ENCODE results near the gene HECTD1.
"Not testable (repeated sequence)": the region's sequence is repeated elsewhere in the genome, so short reads cannot be mapped to it uniquely, and the experiment has no call there.

Gene HECTD1

GRCh38 chr14:31138301-31138700 is 69.3 kb downstream of the HECTD1 start:
- no peak for DNase-seq

- no peak for DNase-seq
Observed at GRCh38 chr14:31137214-31137889, 70.2 kb downstream of the HECTD1 start.

DNA sequence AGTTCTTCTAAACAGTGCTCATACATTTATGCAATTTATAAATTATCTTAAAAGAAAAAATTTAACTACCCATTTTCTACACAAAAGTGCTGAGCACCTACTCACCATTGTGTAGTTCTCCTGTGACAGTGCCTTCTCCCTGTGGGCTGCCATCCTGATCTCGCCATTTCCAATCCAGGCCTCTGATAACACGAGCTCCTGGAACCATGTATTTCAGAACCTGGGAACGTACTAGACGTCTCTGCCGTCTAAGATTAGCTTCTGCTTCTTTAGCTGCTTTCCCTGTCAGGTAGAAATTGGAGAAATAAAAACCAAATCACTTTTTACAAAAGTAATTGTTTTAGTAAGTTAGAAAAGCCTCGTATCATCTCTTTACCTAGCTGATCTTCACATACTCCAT is 74.5 kb downstream of the HECTD1 start:
- no peak for DNase-seq

GRCh38 chr14:31128601-31129526 is 78.7 kb downstream of the HECTD1 start:
- DNase-seq: no peak

DNA sequence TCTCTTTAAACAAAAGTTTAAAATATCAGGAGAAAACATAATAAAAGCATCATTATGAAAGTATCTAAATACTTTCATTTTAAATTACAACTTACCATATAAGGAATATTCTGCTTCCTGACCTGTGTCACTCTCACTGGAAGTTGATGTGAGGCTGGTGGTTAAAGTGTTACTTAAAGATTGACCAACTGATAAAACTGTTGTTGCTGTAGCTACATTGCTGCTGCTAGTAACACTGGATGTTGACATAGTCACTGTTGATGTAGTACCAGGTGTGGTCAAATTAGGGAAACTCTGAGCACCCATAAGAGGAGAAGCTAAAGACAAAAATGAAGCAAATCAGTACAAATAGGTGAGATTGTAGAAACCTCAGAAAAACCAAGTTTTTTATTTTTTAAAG is 79.9 kb downstream of the HECTD1 start:
- DNase-seq: no peak

GRCh38 chr14:31126680-31127079 is 80.9 kb downstream of the HECTD1 start:
- DNase-seq: no peak

DNA sequence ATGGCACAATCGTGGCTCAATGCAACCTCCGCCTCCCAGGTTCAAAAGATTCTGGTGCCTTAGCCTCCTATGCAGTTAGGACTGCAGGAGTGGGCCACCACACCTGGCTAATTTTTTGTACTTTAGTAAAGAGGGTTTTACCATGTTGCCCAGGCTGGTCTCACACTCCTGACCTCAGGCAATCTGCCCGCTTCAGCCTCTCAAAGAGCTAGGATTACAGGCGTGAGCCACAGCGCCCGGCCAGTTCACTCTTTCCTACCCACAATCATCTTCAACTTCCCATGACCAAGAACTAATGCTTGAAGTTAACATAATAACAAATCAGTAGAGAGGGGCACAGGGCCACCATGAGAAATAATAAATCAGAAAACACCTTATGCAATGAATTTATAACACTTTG is 82.4 kb downstream of the HECTD1 start:
- DNase-seq: no peak

- DNase-seq: no peak
Observed at GRCh38 chr14:31124197-31124596, 83.4 kb downstream of the HECTD1 start.

GRCh38 chr14:31122921-31123320 is 84.7 kb downstream of the HECTD1 start:
- no peak for DNase-seq

DNA sequence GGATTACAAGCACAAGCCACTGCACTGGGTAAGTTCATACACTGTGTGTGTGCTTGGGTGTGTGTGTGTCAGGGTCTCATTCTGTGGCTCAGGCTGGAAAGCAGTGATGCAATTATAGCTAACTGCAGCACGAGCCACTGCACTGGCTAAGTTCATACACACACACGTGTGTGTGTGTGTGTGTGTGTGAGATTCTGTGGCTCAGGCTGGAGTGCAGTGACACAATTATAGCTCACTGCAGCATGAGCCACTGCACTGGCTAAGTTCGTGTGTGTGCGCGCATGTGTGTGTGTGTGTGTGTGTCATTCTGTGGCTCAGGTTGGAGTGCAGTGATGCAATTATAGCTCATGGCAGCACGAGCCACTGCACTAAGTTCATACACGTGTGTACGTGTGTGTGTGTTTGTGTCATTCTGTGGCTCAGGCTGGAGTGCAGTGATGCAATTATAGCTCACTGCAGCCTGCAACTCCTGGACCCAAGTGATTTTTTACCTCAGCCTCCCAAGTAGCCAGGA is 85.4 kb downstream of the HECTD1 start:
- no peak for DNase-seq

DNA sequence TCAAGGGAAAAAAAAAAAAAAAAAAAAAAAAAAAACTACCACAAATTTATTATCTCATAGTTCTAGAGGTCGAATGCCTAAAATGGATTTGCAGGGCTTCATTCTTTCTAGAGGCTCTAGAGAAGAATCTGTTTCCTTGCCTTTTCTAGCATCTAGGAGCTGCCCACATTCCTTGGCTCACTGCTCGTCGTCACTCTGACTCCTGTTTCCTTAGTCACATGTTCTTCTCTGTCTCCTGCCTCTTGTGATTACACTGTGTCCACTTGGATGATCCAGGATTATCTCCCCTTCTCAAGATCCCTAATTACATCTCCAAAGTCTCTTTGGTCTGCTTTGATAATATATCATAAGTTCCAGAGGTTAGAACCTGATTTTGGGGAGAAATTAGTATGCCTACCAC is 88.7 kb downstream of the HECTD1 start:
- no peak for DNase-seq

GRCh38 chr14:31113794-31114193 is 93.8 kb downstream of the HECTD1 start:
- DNase-seq: no peak

DNA sequence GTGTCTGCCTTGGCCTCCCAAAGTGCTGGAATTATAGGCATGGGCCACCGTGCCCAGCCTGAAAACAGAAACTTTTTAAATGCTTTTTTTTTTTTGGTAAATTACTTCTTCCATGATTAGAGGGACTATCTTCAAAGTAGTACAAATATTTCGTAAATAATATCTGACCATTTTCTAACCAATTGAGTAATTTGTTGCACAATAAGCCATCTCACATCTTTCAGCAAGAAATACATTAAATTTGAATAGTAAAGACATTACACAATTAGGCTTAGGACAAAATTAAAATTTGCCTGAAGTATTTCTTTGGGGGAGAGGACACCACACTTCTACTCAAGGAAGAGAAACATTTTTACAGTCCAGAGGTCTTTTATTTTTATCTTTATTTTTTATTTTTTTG is 96.7 kb downstream of the HECTD1 start:
- no peak for DNase-seq

DNA sequence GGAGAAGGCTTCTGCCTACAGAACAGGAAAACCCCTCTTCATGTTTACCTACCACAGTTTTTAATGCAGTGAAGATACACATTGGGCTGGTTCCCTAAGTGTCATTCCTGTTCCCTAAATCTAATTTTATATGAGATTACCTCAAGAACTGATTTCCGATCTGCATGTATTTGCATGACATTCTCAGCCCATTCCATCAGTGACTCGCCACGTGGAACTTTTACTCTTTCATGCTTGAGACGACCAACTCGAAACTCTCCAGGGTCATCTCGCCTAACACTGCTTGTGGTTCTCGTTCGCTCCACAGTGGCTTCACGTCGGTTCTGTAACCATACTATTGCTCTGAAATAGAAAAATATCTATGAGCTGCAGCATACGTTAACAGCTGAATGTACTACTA is 98.3 kb downstream of the HECTD1 start:
- no peak for DNase-seq

DNA sequence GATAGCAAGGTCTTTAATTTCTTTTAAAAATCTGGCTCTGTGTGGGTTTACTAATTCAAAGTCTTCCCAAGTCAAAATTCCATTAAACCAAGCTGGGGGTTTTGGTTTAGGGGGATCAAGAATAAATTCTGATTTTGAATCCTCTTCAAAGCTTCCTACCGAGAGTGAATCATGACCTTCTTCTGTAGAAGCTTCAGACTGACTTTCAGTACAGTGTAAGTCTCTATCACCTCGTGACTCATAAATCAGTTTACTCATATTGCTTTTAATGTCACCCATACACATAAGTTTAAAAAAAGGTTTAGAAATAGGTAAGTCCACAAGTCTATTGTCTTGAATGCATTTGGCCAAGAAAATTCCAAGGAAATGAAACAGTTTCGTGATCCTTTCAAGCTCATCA is 100.8 kb downstream of the HECTD1 start:
- no peak for DNase-seq

DNA sequence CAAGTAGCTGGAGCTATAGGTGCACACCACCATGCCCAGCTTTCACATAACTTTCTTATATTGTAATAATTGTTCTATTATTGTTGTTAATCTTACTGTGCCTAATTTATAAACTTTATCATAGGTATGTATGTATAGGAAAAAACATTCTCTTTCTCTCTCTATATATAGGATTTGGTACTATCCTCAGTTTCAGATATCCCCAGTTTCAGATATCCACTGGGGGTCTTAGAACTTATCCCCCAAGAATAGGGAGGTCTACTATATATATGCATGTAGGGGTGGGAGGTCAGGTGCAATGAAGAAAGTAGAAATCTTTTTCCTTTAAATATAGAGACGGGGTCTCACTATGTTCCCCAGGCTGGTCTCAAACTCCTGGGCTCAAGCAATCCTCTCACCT is 110.5 kb downstream of the HECTD1 start:
- DNase-seq: no peak

GRCh38 chr14:31096255-31096654 is 111.3 kb downstream of the HECTD1 start:
- DNase-seq: no peak

DNA sequence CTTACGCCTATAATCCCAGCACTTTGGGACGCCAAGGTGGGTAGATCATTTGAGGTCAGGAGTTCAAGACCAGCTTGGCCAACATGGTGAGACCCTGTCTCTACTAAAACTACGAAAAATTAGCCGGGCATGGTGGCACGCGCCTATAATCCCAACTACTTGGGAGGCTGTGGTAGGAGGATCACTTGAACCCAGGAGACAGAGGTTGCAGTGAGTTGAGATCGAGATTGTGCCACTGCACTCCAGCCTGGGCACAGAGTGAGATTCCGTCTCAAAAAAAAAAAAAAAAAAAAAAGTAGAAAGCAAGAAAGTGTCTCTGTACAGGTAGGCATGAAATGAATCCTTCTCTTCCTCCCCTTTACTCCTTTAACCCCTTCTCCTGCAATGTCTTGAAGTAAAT is 111.8 kb downstream of the HECTD1 start:
- not testable (repeated sequence) for DNase-seq

- not testable (repeated sequence) for DNase-seq
Observed at GRCh38 chr14:31093884-31094839, 113.4 kb downstream of the HECTD1 start.

DNA sequence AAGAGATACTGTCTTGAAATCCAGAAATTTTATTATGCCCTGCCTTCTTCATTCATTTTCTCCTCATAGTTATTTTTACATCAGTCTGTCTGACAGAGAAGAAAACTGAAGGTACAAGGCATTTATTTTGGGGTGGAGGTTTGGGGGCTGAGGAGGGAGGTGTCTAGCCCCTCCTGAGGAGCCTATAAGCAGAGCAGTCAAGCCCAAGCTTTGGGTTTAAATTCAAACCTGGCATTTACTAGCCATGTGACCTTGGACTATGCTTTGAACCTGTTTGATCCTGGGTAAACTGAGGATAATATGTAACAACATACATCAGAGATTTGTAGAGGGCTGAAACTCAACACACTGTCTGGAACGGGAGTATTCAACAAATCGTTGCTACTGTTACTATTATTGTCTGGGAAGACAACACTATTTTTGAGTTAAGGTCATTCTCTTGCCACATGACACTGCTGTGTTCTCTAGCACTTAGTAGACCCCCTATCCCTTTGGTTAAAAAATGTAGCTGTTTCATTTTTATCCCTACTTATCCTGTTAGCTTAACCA is 115.4 kb downstream of the HECTD1 start:
- DNase-seq: no peak

DNA sequence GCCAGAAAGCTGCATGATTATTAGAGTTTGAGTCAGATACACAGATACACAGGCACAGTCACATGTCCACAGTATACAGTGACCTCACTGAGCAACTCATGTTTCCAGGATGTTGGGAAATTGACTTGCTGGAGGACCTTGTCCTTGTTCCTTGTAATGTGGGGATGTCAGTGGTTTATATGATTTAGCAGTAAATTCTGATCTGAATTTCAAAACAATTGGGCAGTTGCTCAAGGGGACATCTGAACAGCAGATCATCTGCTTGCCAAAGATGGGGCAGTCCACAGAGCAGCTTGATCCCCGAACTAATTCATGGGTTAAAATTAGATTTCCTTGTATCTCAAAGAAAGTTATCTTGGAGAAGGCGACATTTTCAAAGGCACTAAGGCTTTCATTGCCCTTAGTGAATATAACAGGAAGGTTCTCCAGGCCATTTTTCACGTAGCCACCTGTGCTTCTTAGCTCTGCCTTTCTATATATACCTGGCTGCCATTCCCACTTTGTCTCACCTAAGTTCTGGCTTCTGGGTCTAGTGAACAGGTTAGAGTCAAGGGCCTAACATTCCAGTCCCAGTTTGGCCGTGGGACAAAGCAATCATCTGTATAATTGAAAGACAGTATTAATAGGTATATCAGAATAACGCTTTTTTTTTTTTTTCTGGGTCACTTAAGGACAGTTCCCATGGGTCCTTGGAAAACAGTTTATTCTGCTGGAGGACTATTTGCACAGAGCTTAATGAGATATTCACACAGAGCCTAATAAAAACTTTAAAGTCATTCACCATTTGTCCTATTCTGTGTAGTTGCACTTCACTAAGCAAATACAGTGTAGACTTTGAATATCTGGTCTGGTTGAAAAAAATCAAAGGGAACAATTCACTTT is 116.5 kb downstream of the HECTD1 start:
- DNase-seq: no peak

DNA sequence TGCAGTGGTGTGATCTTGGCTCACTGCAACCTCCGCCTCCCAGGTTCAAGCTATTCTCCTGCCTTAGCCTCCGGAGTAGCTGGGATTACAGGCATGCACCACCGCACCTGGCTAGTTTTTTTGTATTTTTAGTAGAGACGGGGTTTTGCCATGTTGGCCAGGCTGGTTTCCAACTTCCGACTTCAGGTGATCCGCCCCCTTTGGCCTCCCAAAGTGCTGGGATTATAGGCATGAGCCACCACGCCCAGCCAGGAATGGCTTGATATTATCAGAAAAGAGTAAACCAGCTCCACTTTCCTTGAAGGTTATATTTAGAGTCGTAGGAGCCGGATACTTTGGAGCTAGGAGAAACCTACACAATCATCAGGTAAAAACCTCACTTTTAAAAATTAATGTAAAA is 121.1 kb downstream of the HECTD1 start:
- not testable (repeated sequence) for DNase-seq

Data from activated T-cell treated with anti-CD3 and anti-CD28 coated beads for 4 hours (primary cell).